NT2/D1 (cell line): ENCODE results near the gene MRPL18.

Experiments used
- SUZ12 ChIP-seq: IDR thresholded peaks from 2 replicates; pipeline ENCODE4 v1.6.1; 2011; ENCODE audit not compliant: insufficient read length, insufficient read depth; ENCODE audit errors: extremely low read depth
- YY1 ChIP-seq: IDR thresholded peaks from 2 replicates; pipeline ENCODE4 v1.6.1; 2011; ENCODE audit not compliant: insufficient read length, insufficient read depth
- ZNF274 ChIP-seq: IDR thresholded peaks from 2 replicates; pipeline ENCODE4 v1.6.1; 2011; ENCODE audit warnings: mild to moderate bottlenecking, low read depth, low read length

- no peak for TF ChIP-seq SUZ12
- TF ChIP-seq YY1: no peak
- no peak for TF ChIP-seq ZNF274
Measured at GRCh38 chr6:159766906-159767305, 23.4 kb upstream of the MRPL18 start.
